HG03280 (cell line): ENCODE results near the gene POLD2.
"Not testable (repeated sequence)": the region's sequence is repeated elsewhere in the genome, so short reads cannot be mapped to it uniquely, and the experiment has no call there.

Source experiments
- ATAC-seq: cut with Tn5 transposase; IDR thresholded peaks from one replicate; pipeline ENCODE4 v1.9.1; 2021; ENCODE audit warnings: mild to moderate bottlenecking, moderate library complexity; ENCODE audit not compliant: unreplicated experiment

POLD2 gene

GRCh38 chr7:44139311-44140010 is 16.1 kb upstream of the POLD2 start:
- ATAC-seq = no peak

DNA sequence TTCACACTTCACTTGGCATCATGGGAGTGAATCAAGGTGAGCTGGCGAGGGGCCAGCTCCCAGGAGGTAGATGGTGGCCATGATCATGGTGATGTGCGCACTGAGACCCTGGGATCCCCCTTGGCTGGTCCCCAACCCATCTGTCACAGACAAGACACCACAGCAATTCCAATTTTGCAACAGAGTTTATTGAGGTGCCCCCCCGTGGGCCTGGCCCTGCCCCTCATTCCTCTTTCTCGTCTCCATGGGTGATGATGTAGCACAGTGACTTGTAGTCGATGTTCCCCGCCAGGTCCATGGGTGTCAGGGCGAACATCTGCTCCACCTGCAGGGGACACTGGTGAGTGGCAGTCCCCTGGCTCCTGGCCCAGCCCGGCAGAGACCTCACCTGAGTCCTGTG is 15.3 kb upstream of the POLD2 start:
- ATAC-seq = no peak

DNA sequence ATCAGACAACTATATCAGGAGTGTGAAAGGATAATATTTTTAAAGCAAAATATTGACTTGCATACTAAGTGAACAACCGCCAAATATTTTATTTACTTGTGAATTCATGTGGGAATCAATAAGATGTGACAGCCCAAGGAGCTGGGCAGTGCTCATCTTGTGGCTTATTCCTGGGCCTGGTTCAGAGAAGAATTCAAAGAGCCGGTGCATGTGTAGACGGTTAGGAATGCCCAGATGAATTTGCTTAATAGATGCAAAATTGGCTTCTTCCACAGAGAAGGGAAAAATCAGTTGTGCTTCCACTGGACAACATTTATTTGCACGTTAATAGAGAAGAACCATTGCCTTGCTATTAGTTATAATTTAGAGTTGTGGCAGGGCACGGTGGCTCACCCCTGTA is 13.4 kb upstream of the POLD2 start:
- no peak for ATAC-seq

DNA sequence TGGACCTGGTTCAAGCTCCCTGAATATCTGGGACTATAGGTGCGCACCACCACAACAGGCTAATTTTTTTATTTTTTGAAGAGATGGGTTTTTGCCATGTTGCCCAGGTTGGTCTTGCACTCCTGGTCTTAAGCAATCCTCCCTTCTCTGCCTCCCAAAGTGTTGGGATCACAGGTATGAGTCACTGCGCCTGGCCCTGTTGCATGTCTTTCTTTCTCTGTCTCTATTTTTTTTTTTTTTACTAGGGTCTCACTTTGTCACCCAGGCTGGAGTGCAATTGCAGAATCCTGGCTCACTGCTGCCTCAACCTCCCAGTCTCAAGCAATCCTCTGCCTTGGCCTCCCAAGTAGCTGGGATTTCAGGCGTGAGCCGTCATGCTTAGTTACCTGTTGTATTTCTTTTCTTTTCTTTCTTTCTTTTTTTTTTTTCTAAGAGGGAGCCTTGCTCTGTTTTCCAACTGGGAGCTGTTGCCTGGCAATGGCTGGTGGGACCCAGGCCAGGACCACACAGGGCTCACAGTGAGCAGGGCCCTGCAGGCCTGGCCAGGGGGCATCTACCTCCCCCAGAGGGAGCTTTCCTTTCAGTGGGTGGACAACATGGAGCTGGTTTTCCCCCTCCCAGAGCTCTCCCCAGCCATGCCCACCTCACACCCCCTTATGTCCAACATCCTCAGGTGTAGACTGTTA is 11.7 kb upstream of the POLD2 start:
- no peak for ATAC-seq

DNA sequence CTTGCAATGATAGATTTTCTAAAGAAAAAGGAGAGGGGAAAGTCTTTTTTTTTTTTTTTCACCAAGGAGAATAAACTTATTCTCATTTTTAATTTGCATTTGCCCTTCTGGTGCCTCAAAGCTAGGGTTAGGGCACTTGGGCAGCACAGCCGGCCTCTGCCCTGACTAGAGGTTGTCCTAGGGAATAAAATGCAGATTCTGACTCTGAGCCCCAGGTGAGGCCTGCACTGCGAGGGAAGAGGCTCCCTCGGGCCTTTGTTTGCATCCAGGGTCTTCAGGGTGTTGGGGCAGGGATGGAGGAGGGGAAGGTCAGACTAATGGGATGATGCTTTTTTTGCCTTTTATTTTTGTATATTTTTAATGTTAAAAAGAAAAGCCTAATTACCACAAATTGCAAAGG is 9.9 kb upstream of the POLD2 start:
- no peak for ATAC-seq

- no peak for ATAC-seq
Observed at GRCh38 chr7:44132039-44132438, 8.7 kb upstream of the POLD2 start.

DNA sequence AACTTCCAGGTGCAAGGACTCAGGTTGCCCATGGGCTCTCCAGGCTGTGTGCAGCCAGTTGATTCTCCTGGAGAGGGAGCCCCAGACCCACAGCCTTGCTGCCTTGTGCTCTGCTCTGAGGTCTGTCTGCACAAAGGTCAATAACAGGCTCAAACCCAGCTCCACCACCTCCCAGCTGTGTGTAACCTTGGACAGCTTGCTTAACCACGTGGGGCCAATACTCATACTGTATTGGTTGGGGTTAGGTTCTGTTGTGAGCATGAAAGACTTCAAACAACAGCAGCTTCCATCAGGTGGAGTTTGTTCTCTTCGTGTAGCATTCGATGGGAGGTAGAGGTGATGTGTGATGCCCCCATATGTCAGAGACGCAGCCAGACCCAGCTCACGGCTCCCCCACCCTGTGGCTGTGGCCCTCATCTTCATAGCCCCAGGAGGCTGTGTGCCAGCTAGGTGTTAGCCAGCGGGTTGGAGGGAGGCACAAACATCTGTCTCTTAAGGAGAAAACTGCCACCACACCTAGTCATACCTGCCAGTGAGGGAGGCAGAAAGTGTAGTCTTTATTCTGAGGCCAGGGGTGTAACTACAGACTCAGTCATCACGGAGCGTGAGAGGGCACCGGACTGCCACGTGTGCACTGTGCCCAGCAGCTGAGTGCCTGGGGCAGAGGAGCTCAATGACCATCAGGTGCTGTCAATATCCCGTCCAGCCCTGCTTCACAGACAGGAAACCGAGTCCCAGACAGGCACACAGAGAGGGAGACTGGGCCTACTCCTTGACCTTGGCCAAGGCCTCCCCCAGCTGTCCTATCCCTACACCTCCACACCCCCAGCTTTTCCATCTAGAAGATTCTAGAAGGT is 8.1 kb upstream of the POLD2 start:
- no peak for ATAC-seq

DNA sequence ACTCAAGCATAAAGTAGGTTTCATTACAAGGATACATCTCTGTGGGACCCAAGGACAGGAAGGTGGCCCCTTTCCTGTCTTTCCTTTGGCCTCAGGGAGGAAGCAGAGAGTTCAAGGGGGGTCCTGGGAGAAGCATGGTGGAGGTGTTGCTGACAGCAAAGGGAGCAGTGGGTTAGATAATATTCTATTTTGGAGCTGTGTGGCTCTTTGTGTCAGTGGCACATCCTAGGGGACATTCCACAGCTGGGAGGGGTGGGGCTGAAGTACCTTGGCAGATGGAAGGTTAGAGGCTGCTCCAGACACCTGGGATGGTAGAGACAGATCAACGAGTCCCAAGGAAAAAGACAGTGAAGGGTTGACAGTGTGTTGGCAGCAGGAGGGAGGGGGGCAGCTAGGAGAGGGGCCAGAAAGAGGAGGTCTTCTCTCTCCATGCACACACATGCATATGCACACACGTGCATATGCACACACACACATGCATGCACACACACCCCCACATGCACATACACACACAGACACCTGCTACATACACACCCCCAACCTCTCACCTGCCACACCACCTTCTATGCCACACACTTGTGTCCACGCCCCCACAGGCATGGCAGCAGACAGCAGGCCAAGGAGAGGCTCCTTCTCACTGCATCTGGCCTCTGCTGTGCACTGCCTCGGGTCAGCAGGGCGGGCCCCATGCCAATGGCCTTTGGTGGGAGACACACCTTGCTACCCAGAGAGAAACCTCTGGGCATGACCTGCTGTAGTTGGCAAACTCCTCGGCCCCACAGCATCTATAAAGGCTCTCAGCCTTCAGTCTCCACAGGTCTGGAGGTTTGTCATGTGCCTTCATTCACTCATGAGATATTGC is 5.6 kb upstream of the POLD2 start:
- ATAC-seq = no peak

DNA sequence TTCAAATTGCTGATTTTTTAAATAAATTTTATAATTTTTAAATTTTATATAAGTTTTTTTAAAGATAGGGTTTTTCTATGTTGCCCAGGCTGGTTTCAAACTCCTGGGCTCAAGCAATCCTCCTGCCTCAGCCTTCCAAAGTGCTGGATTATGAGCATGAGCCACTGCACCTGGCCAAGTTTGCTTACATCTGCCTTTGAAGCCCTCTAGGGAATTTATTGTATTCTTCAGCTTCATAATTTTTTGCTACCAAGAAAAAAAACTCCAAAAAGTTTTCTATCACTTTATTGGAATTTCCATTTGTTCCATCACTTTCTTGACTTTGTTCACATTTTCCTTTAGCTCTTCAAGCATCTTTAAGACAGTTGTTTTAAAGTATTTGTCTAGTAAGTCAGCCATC is 3.8 kb upstream of the POLD2 start:
- no peak for ATAC-seq

DNA sequence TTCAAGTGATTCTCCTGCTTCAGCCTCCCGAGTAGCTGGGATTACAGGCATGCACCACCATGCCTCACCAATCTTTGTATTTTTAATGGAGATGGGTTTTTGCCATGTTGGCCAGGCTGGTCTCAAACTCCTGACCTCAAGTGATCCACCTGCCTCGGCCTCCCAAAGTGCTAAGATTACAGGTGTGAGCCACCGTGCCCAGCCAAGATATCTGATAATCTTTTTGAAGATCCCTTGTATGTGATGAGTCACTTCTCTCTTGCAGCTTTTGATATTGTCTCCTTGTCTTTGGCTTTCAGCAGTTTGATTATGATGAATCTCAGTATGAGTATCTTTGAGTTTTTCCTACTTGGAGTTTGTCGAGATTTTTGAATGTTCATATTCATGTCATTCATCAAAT is 3.2 kb upstream of the POLD2 start:
- not testable (repeated sequence) for ATAC-seq

- no peak for ATAC-seq
Observed at GRCh38 chr7:44124822-44125202, 1.5 kb upstream of the POLD2 start.

DNA sequence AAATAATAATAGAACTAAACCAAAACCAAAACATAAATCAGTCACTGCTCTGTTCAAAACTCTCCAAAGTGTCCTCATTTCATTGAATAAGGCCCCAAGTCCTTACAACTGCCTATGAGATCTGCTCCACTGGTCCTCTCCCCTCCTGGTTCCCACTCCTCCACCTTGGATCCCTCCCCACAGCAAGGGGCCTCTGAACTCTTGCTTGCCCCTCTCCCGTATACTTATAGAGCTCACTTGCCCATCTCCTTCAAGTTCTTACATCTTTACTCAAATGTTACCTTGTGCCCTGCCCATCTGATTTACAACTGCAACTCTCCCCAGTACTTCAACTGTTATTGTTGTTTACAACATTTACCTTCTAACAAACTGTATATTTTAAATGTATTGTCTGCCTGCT is 819 bp downstream of the POLD2 start:
- ATAC-seq = no peak

DNA sequence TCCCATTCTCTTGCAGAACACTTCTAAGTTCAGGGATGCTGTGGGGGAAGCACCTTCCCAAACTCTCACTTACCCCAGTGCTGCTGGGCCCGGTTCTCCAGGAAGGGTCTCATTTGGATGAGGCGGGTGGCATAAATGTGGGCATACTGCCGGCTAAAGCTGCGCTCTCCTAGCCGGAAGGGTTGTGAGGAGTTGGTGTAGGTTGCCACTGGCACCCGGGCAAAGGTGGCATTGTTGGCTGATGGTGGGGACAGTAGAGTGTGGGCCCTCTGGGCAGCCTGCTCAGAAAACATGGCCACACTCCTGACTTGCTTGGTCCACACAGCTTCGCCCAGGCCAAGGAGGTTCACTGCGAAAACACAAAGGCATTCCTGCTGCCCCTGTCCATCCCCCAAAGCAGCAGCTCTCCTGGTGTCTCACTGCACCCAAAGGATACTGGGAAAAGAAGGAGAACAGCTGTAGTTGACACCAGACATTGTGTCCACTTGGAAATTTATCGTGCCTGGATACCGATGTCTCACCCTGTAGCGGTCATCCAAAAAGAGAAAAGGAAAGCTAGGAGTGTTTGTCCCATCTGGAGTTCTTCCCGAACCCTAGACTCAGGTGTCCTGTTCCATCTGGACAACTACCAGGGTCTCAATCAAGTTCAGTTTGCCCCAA is 1.5 kb downstream of the POLD2 start:
- ATAC-seq = no peak

- ATAC-seq = no peak
Observed at GRCh38 chr7:44120395-44120794, 3.0 kb downstream of the POLD2 start.

GRCh38 chr7:44119829-44120380 is 3.4 kb downstream of the POLD2 start:
- no peak for ATAC-seq

- ATAC-seq = no peak
Observed at GRCh38 chr7:44117801-44118429, 5.4 kb downstream of the POLD2 start.

DNA sequence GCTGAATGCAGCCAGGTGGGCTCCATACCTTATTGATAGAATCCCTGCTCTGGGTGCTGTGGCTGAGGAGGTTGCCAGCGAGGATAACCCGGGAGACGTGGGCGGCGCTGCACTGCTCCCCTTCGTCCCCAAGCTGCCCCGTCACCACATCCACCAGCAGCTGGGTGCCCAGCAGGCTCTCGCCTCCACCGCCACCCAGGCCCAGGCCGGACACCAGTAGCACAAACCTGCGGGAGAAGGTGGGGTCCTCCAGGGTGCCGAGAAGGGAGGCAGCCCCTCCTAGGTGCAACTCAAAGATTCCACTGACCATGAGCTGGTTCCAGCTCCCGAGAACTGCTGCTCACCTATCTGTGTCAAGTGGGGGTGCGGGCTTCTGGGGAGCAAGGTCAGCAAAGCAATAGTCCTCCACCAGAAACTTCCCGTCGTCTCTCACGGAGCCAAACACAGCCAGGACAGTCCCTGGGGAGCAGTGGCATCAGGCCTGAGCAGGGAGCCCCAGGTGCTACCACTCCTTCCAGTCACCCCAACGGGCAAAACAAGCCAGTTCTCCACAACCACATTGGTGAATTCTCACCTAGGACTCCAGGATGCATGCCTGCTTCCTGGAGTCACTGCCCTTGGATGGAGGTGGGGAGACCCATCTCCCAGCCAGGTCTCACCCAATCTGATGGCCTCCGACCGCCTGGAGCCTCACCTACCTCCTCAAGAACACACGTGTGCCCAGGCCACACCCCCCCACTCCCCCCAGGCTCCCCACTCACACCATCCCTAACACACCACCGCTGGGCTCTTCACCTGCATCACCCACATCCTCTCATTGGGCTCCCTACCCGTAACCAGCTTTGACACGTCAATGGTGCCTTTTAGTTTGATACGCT is 6.3 kb downstream of the POLD2 start:
- no peak for ATAC-seq

GRCh38 chr7:44116087-44116788 is 7.1 kb downstream of the POLD2 start:
- no peak for ATAC-seq
